Parathyroid adenoma (tissue), 2 donors: ENCODE data around the gene LCP2.

Experiments
- H2AFZ ChIP-seq: fragments of 300-600 bp; sonication (generic); one replicate; pipeline ENCODE4 v1.7.0; 2017; ENCODE audit warnings: antibody characterized with exemption, mild to moderate bottlenecking
- H3K27ac ChIP-seq: fragments of 300-600 bp; sonication (generic); one replicate; pipeline ENCODE4 v1.7.0; 2017
- H3K27me3 ChIP-seq: fragments of 300-600 bp; sonication (generic); one replicate; pipeline ENCODE4 v1.7.0; 2017; ENCODE audit warnings: low read length; ENCODE audit not compliant: control insufficient read depth, insufficient read depth
- H3K36me3 ChIP-seq: fragments of 300-600 bp; sonication (generic); one replicate; pipeline ENCODE4 v1.7.0; 2017; ENCODE audit warnings: low read length; ENCODE audit not compliant: control insufficient read depth, insufficient read depth
- H3K4me1 ChIP-seq: fragments of 300-600 bp; sonication (generic); one replicate; pipeline ENCODE4 v1.7.0; 2017; ENCODE audit warnings: control low read depth
- H3K4me2 ChIP-seq: fragments of 300-600 bp; sonication (generic); one replicate; pipeline ENCODE4 v1.7.0; 2017; ENCODE audit warnings: low read length
- H3K4me3 ChIP-seq: fragments of 300-600 bp; sonication (generic); one replicate; pipeline ENCODE4 v1.7.0; 2017; ENCODE audit warnings: low read depth, low read length
- H3K79me2 ChIP-seq: fragments of 300-600 bp; sonication (generic); one replicate; pipeline ENCODE4 v1.7.0; 2017; ENCODE audit warnings: control low read depth
- H3K9ac ChIP-seq: fragments of 300-600 bp; sonication (generic); one replicate; pipeline ENCODE4 v1.7.0; 2017; ENCODE audit warnings: mild to moderate bottlenecking
- H3K9me3 ChIP-seq: fragments of 300-600 bp; sonication (generic); one replicate; pipeline ENCODE4 v1.7.0; 2017; ENCODE audit warnings: low read length; ENCODE audit not compliant: control insufficient read depth
- TF ChIP-seq, protein P1 (sequence below): fragments of 300-600 bp; sonication (generic); IDR thresholded peaks from one replicate; pipeline ENCODE4 v1.7.0; 2017; ENCODE audit warnings: antibody characterized with exemption, mild to moderate bottlenecking
- donor health status: primary hyperparathyroidism.

The LCP2 gene

DNA sequence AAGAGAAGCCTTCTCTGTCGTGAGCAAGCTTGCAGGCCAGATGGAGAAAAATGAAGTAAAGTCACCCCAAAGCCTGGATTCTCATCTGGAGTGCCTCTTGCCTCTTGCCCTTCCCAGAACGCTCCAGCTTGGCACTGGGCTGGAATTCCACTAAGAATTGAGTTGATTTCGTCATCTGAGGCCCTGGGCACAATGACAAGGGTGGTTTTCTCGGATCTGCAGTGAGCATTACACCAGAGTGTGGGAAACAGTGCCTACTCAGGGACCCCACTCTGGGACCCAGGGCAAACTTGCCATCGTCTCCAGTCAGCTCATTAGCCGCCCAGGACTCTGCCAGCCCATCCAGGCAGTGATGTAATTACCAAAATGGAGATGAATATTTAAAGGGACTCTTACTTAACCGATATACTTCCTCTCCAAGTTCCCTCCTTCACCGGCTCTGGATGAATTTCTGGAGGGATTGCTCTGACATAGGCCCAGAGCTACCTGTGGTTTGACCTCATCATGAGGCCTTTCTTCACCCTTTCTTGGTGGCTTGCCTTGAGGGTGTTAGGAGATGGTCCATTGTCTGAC, 44.7 kb upstream of the LCP2 start:
- Histone ChIP-seq H3K9ac (no peak overlapping the region), H3K4me2 (no peak overlapping the region), H3K27ac (no peak overlapping the region), H3K9me3 (no peaks in the 10 kb centered on the region), H3K4me3 (no peak overlapping the region), H3K36me3 (no peaks in the 10 kb centered on the region), H3K79me2 (no peaks in the 10 kb centered on the region), H3K4me1 (no peaks in the 10 kb centered on the region), H2AFZ (no peak overlapping the region), H3K27me3 (no peaks in the 10 kb centered on the region)
- TF ChIP-seq, protein P1, sequence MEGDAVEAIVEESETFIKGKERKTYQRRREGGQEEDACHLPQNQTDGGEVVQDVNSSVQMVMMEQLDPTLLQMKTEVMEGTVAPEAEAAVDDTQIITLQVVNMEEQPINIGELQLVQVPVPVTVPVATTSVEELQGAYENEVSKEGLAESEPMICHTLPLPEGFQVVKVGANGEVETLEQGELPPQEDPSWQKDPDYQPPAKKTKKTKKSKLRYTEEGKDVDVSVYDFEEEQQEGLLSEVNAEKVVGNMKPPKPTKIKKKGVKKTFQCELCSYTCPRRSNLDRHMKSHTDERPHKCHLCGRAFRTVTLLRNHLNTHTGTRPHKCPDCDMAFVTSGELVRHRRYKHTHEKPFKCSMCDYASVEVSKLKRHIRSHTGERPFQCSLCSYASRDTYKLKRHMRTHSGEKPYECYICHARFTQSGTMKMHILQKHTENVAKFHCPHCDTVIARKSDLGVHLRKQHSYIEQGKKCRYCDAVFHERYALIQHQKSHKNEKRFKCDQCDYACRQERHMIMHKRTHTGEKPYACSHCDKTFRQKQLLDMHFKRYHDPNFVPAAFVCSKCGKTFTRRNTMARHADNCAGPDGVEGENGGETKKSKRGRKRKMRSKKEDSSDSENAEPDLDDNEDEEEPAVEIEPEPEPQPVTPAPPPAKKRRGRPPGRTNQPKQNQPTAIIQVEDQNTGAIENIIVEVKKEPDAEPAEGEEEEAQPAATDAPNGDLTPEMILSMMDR, result no peak

DNA sequence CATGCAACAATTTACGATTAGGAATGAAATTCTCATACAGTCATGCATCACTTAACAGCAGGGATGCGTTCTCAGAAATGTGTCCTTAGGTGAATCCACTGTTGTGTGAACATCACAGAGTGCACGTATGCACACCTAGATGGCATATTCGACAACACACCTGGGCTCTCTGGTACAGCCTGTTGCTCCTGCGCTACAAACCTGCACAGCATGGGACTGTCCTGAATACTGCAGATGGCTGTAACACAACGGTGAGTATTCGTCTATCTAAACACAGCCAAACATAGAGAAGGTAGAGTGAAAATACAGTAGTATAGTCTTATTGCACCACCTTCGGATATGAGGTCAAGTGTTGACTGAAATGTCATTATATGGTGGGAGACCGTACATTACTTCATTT, 44.0 kb upstream of the LCP2 start:
- Histone ChIP-seq H3K4me3 (no peak overlapping the region), H3K4me2 (no peak overlapping the region), H3K9me3 (no peaks in the 10 kb centered on the region), H3K27me3 (no peaks in the 10 kb centered on the region), H3K79me2 (no peaks in the 10 kb centered on the region), H3K27ac (no peak overlapping the region), H2AFZ (no peak overlapping the region), H3K36me3 (no peaks in the 10 kb centered on the region), H3K9ac (no peak overlapping the region), H3K4me1 (no peaks in the 10 kb centered on the region)
- TF ChIP-seq, protein P1, result no peak

DNA sequence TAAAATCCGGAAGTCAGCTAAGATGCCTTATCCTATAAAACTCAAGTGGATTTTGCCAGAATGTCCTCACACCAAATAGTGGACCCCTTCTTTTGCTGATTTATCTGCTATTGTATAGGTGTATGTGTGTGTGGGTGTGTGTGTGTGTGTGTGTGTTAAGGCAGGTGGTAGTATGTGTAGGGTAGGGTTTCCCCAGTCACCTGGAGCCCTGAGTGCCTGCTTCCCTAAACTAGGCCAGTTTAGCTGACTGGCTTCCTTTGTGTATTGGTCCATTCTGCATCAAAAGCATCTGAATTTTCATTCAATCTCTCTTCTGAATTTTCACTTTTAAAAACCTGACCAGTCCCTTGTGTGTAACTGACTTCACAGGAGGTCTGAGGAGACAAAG, 42.2 kb upstream of the LCP2 start:
- TF ChIP-seq, protein P1, result no peak
- Histone ChIP-seq H3K9me3 (no peaks in the 10 kb centered on the region), H3K36me3 (no peaks in the 10 kb centered on the region), H3K9ac (no peak overlapping the region), H2AFZ (no peak overlapping the region), H3K79me2 (no peaks in the 10 kb centered on the region), H3K4me1 (no peaks in the 10 kb centered on the region), H3K4me2 (no peak overlapping the region), H3K27me3 (no peaks in the 10 kb centered on the region), H3K27ac (no peak overlapping the region), H3K4me3 (no peak overlapping the region)

DNA sequence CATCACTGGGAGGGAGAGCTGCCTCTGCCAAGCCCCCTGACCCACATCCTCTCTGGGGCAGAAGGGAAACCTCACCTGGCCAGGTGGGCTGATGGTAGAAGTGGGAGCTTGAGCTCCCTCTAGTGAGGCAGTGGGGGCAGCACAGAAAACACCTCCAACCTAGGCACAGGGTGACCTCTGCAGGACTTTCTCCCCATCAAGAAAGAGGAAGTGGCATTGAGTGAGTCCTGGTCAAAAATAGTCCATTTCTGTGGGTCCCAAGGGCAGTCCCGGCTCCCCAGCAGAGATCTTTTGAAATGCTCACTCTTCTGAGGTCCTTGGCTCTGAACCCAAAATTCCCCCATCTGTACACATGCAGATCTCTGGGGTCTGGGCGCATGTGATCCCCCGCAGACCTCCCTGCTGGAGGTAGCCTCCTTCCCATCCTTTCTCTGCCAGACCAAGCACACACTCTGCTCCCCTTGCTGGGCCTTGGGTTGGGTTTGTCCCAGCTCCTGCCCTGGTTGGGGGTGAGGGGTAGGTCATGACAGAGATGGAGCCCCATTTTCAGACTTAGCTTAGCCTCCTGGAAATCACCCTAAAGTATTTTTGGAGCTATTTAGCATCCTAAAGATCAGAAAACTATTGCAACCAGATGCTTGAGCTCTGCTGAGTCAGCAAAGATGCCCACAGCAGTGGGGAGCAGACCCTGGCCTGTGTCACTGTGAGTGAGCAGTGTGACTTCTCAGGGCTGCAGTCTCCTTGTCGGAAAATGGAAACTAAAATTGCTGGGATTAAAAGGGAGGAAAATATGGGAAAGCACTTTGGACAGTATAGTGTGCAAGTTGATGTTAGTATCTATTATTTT, 41.6 kb upstream of the LCP2 start:
- Histone ChIP-seq H2AFZ (no peak overlapping the region), H3K9ac (no peak overlapping the region), H3K4me3 (no peak overlapping the region), H3K27ac (no peak overlapping the region), H3K4me1 (no peaks in the 10 kb centered on the region), H3K4me2 (no peak overlapping the region), H3K36me3 (no peaks in the 10 kb centered on the region), H3K27me3 (no peaks in the 10 kb centered on the region), H3K9me3 (no peaks in the 10 kb centered on the region), H3K79me2 (no peaks in the 10 kb centered on the region)
- TF ChIP-seq, protein P1, result no peak
